Gastroesophageal sphincter (tissue), 3 donors: Measurements from ENCODE around the gene KRTDAP.

Experiments
- CTCF ChIP-seq, 4 experiments: fragments of 200-600 bp in 2 of 4; fragments of 450-650 bp in 2 of 4; sonication (generic) in 1 of 4; IDR thresholded peaks; one replicate each; pipeline ENCODE4 v1.5.1; 2017 to 2019; ENCODE audit warnings: antibody characterized with exemption in 4 of 4, mild to moderate bottlenecking in 2 of 4, moderate library complexity in 2 of 4
- EP300 ChIP-seq: sonication (generic); formaldehyde crosslinking; IDR thresholded peaks from one replicate; pipeline ENCODE4 v1.6.1; 2017; ENCODE audit warnings: antibody characterized with exemption, mild to moderate bottlenecking
- POLR2A ChIP-seq, 2 donors: fragments of 450-650 bp; IDR thresholded peaks; one replicate each; pipeline ENCODE4 v1.6.1; 2017; ENCODE audit warnings: antibody characterized with exemption in 2 of 2, mild to moderate bottlenecking in 2 of 2, moderate library complexity in 1 of 2
- POLR2AphosphoS5 ChIP-seq: sonication (generic); formaldehyde crosslinking; IDR thresholded peaks from one replicate; pipeline ENCODE4 v1.6.1; 2017; ENCODE audit warnings: antibody characterized with exemption

- TF ChIP-seq CTCF (IDR thresholded peaks at IDR 0.05), result no peak
- no peak for TF ChIP-seq POLR2A (IDR thresholded peaks at IDR 0.05)
- TF ChIP-seq POLR2AphosphoS5, result no peak
- no peak for TF ChIP-seq EP300
Measured at GRCh38 chr19:35474104-35474503, 16.2 kb downstream of the KRTDAP start.
